Transverse colon (tissue), 4 donors: ENCODE results near the gene UAP1L1.

Source experiments
- CTCF ChIP-seq, 5 experiments: fragments of 200-600 bp in 3 of 5; fragments of 450-650 bp in 2 of 5; sonication (generic) in 3 of 5; IDR thresholded peaks; 1 replicate in 2 of 5; 2 replicates in 3 of 5; pipeline ENCODE4 v1.5.1; 2016 to 2017; ENCODE audit warnings: antibody characterized with exemption in 5 of 5, inconsistent platforms in 3 of 5, mild to moderate bottlenecking in 2 of 5, moderate library complexity in 1 of 5
- EP300 ChIP-seq: sonication (generic); formaldehyde crosslinking; IDR thresholded peaks from one replicate; pipeline ENCODE4 v1.6.1; 2017; ENCODE audit warnings: antibody characterized with exemption, low read depth
- POLR2A ChIP-seq: fragments of 450-650 bp; IDR thresholded peaks from one replicate; pipeline ENCODE4 v1.6.1; 2016; ENCODE audit warnings: antibody characterized with exemption, mild to moderate bottlenecking, moderate library complexity
- POLR2AphosphoS5 ChIP-seq, 3 donors: sonication (generic); formaldehyde crosslinking; IDR thresholded peaks; one replicate each; pipeline ENCODE4 v1.6.1; 2016; ENCODE audit warnings: antibody characterized with exemption in 3 of 3

- TF ChIP-seq CTCF (IDR thresholded peaks at IDR 0.05) = peak; percentile 73 to 96 (median 85)
- no peak for TF ChIP-seq POLR2AphosphoS5 (IDR thresholded peaks at IDR 0.05)
- TF ChIP-seq POLR2A = no peak
- no peak for TF ChIP-seq EP300
Measured at GRCh38 chr9:137067860-137068538, 9.3 kb upstream of the UAP1L1 start.
